Coronary artery (tissue), 2 donors: ENCODE data around the gene PPP1R27.

Experiments
- DNase-seq: peaks from one replicate; pipeline ENCODE4 v3.0.0-alpha.2; 2017; ENCODE audit warnings: low spot score
- H3K27ac ChIP-seq, 2 donors: fragments of 200-600 bp; sonication (generic); one replicate each; pipeline ENCODE4 v1.5.1; 2016 to 2019
- H3K4me3 ChIP-seq: fragments of 200-600 bp; sonication (generic); 2 replicates; pipeline ENCODE4 v1.5.1; 2016; ENCODE audit warnings: mild to moderate bottlenecking, moderate library complexity
- TF ChIP-seq, protein P1 (sequence below): fragments of 200-600 bp; sonication (generic); IDR thresholded peaks from one replicate; pipeline ENCODE4 v1.5.1; 2019; ENCODE audit warnings: antibody characterized with exemption

The PPP1R27 gene

DNA sequence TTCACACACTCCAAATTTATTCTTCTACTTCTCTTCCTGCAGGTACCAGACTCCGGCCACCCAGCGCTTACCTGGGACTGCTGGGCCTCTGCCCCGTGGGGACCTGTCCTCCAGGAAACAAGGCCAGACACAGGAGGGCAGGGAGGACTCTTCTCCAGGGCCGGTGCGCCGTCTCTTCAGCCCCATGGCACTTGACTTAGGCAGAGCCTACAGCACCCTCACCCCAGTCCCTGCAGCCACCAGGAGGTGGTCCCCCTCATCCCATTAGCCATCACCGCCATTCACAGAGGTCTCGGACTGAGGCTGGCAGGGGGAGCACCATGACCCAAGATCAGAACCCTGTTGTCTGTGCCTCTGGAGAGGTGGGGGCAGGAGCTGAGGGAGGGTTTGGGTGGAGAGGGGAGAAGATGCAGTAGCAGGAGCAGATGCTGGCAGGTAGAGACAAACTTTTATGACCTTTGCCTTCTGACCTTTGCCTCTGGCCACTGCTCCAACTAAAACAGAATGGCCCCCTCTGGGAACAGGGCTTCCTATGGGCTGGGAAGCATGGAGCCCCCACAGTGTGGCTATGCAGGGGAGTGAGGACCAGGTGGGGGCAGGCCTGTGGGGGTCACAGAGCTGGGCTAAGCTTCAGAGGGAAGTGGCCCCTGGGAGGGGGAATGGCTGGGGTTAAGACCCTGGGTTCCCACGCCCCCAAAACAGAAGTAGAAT, 32.6 kb downstream of the PPP1R27 start:
- DNase-seq: no peak
- TF ChIP-seq, protein P1, sequence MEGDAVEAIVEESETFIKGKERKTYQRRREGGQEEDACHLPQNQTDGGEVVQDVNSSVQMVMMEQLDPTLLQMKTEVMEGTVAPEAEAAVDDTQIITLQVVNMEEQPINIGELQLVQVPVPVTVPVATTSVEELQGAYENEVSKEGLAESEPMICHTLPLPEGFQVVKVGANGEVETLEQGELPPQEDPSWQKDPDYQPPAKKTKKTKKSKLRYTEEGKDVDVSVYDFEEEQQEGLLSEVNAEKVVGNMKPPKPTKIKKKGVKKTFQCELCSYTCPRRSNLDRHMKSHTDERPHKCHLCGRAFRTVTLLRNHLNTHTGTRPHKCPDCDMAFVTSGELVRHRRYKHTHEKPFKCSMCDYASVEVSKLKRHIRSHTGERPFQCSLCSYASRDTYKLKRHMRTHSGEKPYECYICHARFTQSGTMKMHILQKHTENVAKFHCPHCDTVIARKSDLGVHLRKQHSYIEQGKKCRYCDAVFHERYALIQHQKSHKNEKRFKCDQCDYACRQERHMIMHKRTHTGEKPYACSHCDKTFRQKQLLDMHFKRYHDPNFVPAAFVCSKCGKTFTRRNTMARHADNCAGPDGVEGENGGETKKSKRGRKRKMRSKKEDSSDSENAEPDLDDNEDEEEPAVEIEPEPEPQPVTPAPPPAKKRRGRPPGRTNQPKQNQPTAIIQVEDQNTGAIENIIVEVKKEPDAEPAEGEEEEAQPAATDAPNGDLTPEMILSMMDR: no peak
- no peak overlapping the region for H3K27ac ChIP-seq
- H3K4me3 ChIP-seq: no peak overlapping the region

DNA sequence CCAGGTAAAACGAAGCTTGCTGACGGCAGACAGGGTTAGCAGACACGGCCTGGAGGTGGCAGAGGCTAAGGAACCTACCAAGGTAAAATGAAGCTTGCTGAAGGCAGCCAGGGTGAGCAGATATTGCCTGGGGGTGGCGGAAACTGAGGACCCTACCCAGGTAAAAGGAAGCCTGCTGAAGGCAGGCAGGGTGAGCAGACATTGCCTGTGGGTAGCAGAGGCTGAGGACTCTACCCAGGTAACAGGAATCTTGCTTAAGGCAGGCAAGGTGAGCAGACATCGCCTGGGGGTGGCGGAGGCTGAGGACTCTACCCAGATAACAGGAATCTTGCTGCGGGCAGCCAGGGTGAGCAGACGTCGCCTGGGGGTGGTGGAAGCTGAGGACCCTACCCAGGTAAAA, 33.5 kb downstream of the PPP1R27 start:
- TF ChIP-seq, protein P1: no peak
- no peak overlapping the region for H3K4me3 ChIP-seq
- DNase-seq: no peak
- no peak overlapping the region for H3K27ac ChIP-seq

DNA sequence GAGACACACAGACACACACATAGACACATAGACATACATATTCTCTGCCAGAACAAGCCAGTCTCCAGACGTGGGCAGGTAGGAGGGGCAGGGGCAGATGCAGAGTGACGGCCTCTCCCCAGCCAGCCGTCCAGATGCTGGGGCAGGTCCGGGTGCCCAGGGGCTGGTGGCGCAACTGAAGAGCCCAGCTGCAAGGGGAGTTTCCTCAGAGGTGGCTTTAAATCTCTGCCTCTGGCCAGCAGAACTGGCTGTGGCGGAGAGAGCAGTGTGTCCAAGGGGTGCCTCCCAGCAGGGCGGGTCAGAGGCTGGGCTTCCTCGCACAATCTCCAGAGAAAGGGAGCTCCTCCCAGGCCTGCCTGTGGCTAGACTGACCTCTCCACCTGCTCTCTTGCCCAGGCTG, 40.3 kb downstream of the PPP1R27 start:
- TF ChIP-seq, protein P1: no peak
- Histone ChIP-seq H3K27ac (no peak overlapping the region), H3K4me3 (no peak overlapping the region)
- DNase-seq: no peak

DNA sequence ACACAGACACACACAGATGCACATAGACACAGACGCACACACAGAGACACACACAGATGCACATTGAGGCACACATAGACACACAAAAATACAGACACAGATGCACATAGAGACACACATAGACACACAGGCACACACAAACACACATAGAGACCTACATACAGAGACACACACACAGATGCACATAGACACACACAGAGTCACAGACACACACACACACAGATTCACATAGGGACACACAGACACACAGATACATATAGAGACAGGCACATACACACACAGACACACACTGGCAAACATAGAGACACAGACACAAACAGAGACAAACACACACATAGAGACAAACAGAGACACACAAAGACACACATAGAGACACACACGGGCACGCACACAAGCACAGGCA, 40.8 kb downstream of the PPP1R27 start:
- Histone ChIP-seq H3K4me3 (no peak overlapping the region), H3K27ac (no peak overlapping the region)
- no peak for DNase-seq
- TF ChIP-seq, protein P1: no peak

DNA sequence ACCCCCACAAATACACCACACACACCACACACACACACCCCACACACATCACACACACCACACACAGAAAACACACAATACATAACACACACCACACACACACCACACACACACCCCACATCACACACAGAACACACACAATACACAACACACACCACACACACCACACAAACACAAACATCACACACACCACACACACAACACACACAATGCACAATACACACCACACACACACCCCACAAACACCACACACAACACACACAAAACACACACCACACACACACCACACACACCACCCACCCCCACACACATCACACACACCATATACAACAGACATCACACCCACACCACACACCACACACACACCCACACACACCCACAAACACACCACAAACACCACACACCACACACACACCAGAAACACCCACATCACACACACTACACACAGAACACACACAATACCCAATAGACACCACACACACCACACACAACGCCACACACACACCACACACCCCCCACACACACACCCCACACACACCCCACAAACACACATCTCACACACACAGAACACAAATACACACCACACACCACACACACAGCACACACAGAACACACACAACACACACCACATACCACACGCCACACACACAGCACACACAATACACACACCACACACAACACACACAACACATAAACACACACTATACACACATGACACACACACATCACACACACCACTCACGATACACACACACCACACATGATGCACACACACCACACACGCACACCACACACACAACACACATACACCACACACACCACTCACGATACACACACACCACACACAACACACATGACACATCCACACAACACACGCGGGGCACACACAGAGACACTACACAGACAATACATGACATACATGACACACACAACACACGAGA, 41.9 kb downstream of the PPP1R27 start:
- no peak for DNase-seq
- no peak overlapping the region for H3K4me3 ChIP-seq
- no peak overlapping the region for H3K27ac ChIP-seq
- TF ChIP-seq, protein P1: no peak
